NCI-H524 (cell line): ENCODE measurements around the gene NT5E.
"Not testable (repeated sequence)": the region's sequence is repeated elsewhere in the genome, so short reads cannot be mapped to it uniquely, and the experiment has no call there.

ENCODE experiments used
- DNase-seq, 2 experiments: peaks; one replicate each; lab custom pipeline; 2025; lab: John Stamatoyannopoulos, UW

Gene NT5E

GRCh38 chr6:85493389-85493788 is 43.5 kb downstream of the NT5E start:
- DNase-seq = no peak

DNA sequence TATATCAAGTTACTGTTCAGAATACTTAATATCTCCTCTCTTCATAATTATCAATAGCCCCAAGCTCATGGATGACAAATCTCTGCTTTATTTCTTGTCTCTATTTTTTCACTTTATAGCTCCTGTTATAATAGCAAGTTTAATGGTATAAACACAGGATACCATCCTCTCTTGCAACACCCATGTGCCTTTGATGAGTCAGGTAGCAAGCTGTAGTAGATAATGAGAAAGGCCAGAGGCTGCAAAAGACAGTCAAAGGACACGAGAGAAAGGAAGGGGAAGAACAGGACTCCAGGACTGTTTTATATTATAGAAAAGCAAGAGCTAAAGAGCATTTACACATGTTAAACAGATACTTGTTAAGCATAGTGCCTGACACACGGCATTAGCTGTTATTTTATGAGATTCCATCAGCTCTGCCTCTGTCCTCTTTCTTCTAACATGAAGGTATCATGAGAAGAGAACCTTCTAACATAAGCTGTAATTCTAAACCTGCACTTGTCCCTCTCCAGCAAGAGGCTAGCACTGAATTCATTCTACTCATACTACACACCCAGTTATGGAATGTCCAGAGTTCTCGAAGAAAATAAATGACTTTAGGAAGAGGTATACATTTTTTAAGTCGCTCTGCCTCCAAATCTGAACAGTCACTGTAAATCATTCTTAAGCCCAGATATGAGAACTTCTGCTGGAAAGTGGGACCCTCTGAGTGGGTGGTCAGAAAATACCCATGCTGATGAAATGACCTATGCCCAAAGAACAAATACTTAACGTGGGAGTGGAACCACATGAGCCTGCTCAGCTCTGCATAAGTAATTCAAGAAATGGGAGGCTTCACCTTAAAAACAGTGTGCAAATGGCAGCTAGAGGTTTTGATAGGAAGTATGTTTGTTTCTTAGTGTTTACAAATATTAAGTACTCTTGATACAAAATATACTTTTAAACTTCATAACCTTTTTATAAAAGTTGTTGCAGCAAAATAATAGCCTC is 45.0 kb downstream of the NT5E start:
- DNase-seq = no peak

GRCh38 chr6:85496009-85496579 is 46.2 kb downstream of the NT5E start:
- DNase-seq = no peak

GRCh38 chr6:85496856-85497255 is 47.0 kb downstream of the NT5E start:
- DNase-seq = no peak

DNA sequence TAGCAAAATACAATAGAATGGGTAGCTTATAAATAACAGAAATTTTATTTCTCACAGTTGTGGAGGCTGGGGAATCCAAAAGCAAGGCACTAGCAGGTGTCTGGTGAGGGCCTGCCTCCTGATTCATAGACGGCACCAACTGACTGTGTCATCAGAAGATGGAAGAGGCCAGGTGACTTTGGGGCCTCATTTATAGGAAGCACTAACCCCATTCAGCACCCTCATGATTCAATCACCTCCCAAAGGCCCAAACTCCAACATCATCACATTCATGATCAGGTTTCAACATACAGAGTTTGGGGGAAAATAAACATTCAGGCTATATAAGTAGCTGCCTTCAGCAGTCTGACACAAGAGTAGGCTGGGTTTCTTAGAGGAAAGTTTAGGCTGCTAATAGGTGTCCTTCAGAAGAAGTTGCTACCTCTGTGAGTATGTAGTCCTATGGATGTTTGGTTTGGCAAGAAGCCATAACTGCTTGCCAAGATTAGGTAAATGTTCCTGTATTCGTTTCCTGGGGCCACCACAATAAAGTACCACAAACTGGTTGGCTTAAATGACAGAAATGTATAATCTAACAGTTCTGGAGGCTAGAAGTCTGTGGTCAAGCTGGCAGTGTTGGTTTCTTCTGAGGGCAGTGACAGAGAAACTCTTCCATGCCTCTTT is 48.8 kb downstream of the NT5E start:
- no peak for DNase-seq

GRCh38 chr6:85506441-85507093 is 56.7 kb downstream of the NT5E start:
- DNase-seq = no peak

DNA sequence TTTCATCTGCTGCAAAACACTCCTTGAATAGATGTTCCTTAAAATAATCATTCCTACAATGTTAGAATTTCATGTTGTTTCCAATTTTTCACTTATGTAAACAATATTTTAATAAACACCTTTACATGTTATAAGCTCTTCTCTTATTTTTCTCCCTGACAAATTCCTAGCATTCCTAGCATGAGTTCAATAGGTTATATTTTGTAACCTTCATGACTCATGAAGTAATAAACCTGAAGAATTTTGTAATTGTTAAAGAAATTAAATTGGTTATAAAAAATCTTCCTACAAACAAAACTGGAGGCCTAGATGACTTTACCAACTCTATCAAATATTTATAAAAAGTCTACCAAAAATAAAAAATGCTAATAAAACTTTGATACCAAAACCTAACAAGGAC is 66.3 kb downstream of the NT5E start:
- no peak for DNase-seq

DNA sequence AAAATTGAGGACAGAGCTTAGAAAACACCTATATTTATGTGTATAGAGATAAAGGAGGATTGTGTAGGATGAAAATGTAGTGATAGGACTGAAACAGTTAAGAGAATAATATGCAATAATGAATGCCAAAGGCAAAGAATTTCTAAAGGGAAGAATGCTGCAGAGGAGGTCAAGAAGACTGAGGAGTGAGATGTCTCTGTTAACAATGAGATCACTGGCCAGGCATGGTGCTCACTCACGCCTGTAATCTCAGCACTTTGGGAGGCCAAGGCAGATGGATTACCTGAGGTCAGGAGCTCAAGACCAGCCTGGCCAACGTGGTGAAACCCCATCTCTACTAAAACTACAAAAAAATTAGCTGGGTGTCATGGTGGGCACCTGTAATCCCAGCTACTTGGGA is 74.4 kb downstream of the NT5E start:
- DNase-seq = not testable (repeated sequence)

- DNase-seq = peak in 1 of 2 experiments; percentile 2
Observed at GRCh38 chr6:85537055-85537494, 87.2 kb downstream of the NT5E start.

- DNase-seq = no peak
Observed at GRCh38 chr6:85544776-85545175, 94.9 kb downstream of the NT5E start.
